NCI-H2029 treated with DMSO at 0.1 percent for 48 hours (cell line): Measurements from ENCODE around the gene MARK2.
A peak's percentile ranks its signal among the peaks of the same experiment; 100 is the strongest.

ENCODE experiments used
- DNase-seq: peaks from one replicate; lab custom pipeline; 2025; lab: John Stamatoyannopoulos, UW

MARK2 gene

GRCh38 chr11:63929616-63930015 lies 90.7 kb downstream of the MARK2 start:
- DNase-seq, result no peak

- DNase-seq, result no peak
Observed at GRCh38 chr11:63931045-63931444, 92.1 kb downstream of the MARK2 start.

- no peak for DNase-seq
Observed at GRCh38 chr11:63931876-63932275, 93.0 kb downstream of the MARK2 start.

- DNase-seq, result no peak
Observed at GRCh38 chr11:63933459-63933858, 94.5 kb downstream of the MARK2 start.

- no peak for DNase-seq
Observed at GRCh38 chr11:63937713-63938478, 99.0 kb downstream of the MARK2 start.

GRCh38 chr11:63938479-63939396 lies 99.8 kb downstream of the MARK2 start, which contains the start of gene NAA40:
NAA40 (plus strand) TSS chr11:63939002; CDS start chr11:63939097, 95 bp downstream.
- DNase-seq, result peak; percentile 82

GRCh38 chr11:63939397-63939891 lies 100.5 kb downstream of the MARK2 start:
- DNase-seq, result no peak

GRCh38 chr11:63940786-63941185 lies 101.9 kb downstream of the MARK2 start:
- no peak for DNase-seq

- DNase-seq, result no peak
Observed at GRCh38 chr11:63941901-63942300, 103.0 kb downstream of the MARK2 start.

- no peak for DNase-seq
Observed at GRCh38 chr11:63942803-63943202, 103.9 kb downstream of the MARK2 start.

GRCh38 chr11:63944987-63945386 lies 106.1 kb downstream of the MARK2 start:
- DNase-seq, result no peak

- peak; percentile 78 for DNase-seq
Observed at GRCh38 chr11:63945477-63946163, 106.7 kb downstream of the MARK2 start.

- DNase-seq, result no peak
Observed at GRCh38 chr11:63951779-63952536, 113.0 kb downstream of the MARK2 start.

- no peak for DNase-seq
Observed at GRCh38 chr11:63952570-63952969, 113.7 kb downstream of the MARK2 start.

- no peak for DNase-seq
Observed at GRCh38 chr11:63958008-63958407, 119.1 kb downstream of the MARK2 start.
